PFSK-1 (cell line): ENCODE results near the gene SLC38A3.

Experiments
- FOXP2 ChIP-seq: optimal IDR thresholded peaks from 2 replicates; pipeline ENCODE3; 2011; ENCODE audit warnings: borderline replicate concordance, control low read depth, inconsistent platforms; ENCODE audit not compliant: insufficient read depth; ENCODE audit errors: extremely low read length, extremely low read depth
- POLR2AphosphoS5 ChIP-seq: IDR thresholded peaks from 2 replicates; pipeline ENCODE4 v1.6.1; 2012; ENCODE audit warnings: low read depth, mild to moderate bottlenecking, control low read depth, low read length, moderate library complexity
- REST ChIP-seq, 2 experiments: IDR thresholded peaks; 2 replicates each; pipeline versions ENCODE4 v1.6.1 to v1.8.0; 2011 to 2012; ENCODE audit warnings: low read depth in 2 of 2, low read length in 2 of 2, control low read depth in 1 of 2, inconsistent platforms in 1 of 2, mild to moderate bottlenecking in 1 of 2, moderate library complexity in 1 of 2; ENCODE audit not compliant: insufficient read depth in 1 of 2
- SIN3A ChIP-seq: IDR thresholded peaks from 2 replicates; pipeline ENCODE4 v1.6.1; 2012; ENCODE audit warnings: mild to moderate bottlenecking, low read length, moderate library complexity, borderline replicate concordance; ENCODE audit not compliant: insufficient read depth
- TAF1 ChIP-seq: IDR thresholded peaks from 2 replicates; pipeline ENCODE4 v1.6.1; 2012; ENCODE audit warnings: low read length, control low read depth, borderline replicate concordance; ENCODE audit not compliant: insufficient read depth

- TF ChIP-seq TAF1 (no peak), REST (IDR thresholded peaks at IDR 0.05; ENCODE audit: insufficient read depth in 1 of 2, low read depth in 2 of 2, low read length in 2 of 2) (no peak), SIN3A (no peak), POLR2AphosphoS5 (no peak), FOXP2 (no peak)
Measured at GRCh38 chr3:50254577-50255250, 49.6 kb downstream of the SLC38A3 start.
